Measurements from ENCODE around the gene CIRBP.

Gene CIRBP

GRCh38 chr19:1269065-1269477 lies at the start of gene CIRBP:
CIRBP (plus strand) TSS chr19:1269332; CDS start chr19:1270934, 1,602 bp downstream.
- peak; percentile 99 for DNase-seq

DNA sequence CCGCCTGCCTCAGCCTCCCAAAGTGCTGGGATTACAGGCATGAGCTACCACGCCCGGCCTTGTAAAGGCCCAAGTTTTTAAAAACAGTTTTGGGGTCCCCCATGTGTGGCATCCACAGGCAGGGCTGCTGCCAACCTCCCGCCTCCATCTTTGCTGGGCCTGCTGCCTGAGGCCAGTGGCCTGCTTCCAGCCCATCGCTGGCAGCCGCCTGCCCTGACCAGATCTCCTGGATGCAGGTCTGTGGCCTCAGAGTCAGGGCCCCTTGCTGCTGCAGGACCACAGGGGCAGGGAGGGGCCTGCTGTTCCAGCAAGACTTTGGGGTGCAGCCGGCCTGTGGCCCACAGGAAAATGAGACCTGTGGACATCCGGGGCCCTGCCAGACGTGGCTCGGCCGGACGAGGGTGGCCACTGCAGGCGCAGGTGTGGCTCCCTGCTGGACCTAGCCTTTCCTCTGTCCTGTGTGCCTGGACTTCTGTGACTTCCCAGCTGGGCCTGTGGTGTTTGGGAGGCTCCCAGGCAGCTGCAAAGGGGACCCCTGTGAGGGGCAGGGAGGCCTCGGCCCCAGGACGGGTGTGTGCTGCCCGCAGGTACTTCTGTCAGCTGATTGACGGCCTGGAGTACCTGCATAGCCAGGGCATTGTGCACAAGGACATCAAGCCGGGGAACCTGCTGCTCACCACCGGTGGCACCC lies 49.2 kb upstream of the CIRBP start:
- DNase-seq = no peak

DNA sequence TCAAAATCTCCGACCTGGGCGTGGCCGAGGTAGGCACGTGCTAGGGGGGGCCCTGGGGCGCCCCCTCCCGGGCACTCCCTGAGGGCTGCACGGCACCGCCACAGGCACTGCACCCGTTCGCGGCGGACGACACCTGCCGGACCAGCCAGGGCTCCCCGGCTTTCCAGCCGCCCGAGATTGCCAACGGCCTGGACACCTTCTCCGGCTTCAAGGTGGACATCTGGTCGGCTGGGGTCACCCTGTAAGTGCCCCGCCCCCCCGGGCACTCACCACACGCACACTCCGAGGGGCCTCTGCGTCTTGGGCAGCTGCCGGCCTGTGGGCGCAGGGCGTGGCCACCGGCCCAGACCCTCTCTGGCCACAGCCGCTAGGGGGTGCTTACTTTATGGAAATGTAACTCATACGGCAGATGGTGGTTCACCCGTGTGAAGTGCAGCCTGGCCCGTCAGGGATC lies 48.6 kb upstream of the CIRBP start:
- no peak for DNase-seq

DNA sequence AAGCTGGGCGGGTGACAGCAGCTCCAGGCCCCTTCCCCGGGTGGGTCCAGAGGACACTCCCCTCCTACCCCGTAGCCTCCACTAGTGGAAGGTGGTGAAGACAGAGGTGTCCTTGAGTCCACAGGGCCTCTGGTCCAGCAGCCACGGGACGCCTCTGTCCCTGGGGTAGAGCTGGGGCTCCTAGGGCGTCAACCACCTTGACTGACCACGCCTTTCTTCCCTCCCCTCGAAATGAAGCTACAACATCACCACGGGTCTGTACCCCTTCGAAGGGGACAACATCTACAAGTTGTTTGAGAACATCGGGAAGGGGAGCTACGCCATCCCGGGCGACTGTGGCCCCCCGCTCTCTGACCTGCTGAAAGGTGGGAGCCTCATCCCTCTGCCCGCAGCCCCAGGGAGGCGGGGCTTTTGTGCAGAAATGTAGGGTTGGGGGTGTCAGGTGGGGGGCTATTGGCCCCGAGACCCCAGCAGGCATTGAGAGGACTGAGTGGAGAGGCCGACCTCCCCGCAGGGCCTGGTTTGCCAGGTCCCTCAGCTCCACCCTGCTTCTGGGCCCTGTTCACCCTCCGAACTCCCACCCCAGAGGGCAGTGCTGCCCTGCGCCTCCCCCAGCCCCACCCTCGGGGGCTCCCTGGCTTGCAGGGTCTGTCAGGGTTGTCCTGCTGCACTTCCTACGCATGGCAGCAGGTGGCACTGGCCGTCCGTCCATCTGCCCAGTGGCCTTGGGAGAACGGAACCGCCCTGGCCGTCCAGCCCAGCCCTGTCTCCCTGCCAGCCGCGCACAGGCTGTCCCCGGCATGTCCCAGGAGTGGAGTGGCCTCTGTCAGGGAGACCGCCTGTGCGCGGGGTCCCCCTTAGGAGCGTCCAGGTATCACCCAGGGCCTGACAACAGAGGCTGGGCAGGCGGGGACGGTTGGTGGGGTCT lies 47.9 kb upstream of the CIRBP start:
- DNase-seq = peak in 1 of 2 donors; percentile 47

- DNase-seq = no peak
Observed at GRCh38 chr19:1221904-1222255, 47.3 kb upstream of the CIRBP start.

- no peak for DNase-seq
Observed at GRCh38 chr19:1222394-1222793, 46.7 kb upstream of the CIRBP start.

DNA sequence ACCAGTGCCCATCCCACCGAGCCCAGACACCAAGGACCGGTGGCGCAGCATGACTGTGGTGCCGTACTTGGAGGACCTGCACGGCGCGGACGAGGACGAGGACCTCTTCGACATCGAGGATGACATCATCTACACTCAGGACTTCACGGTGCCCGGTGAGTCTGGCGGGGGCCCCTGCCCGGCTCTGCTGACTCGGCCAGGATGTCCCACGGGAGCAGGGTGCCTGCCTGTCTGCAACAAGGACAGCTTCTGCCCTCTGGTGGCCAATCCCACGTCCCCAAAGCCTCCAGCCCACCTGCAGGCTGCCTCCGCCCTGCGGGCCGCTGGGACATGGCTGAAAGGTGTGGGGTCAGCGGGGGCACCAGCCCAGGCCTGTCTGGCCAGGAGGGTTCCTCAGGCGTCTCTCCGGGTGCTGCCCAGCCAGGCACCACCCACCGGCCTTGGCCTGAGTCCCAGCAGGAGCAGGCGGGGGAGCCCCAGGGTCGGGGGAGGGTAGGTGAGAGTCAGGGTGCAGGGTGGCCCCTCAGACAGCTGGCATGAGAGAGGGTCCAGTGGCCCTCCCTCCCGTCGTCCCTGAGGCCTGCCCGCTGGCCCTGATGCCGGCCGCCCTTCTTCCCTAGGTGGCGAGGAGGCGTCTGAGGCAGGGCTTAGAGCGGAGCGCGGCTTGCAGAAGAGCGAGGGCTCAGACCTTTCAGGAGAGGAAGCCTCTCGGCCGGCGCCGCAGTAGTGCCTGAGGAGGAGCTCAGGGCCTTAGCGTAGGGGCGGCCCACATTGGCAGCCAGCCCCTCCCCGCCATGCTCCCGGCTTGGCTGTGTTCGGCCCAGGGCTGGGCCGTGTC lies 45.9 kb upstream of the CIRBP start:
- DNase-seq = no peak

DNA sequence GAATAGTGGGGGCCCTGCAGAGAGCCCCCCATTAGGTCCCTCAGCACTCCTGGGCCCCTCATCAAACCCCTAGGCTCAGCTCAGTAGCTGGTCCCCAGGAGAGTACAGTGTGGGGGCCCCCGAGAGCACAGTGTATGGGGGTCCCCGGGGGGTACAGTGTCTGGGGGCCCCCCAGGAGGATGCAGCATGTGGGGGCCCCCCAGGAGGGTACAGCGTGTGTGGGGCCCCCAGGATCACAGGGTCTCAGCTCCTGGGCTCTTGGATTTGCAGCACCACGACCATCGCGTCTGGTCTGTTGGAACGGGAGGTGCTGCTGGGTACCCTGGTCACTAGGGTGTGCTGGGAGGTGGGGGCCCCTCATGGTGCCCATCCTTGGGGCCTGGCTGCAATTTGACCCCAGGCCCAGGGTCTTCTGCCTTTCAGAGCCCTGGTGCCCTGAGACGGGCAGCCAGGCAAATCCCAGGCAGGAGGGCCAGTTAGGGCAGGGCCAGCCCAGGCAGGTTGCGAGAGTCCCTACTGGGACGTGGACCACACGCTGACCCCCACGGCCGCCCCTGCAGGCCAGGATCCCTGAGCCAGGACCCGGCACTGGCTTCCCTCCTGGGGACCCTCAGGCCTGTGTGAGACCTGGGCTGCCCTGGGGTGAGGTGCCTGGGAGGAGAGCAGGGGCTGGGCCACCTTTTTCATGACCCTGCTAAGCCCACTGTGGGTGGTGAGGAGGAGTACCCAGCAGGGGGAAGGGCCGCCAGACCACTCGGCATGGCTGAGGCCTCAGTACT lies 44.9 kb upstream of the CIRBP start:
- DNase-seq = no peak

GRCh38 chr19:1224847-1225246 lies 44.3 kb upstream of the CIRBP start:
- DNase-seq = no peak

GRCh38 chr19:1225440-1226226 lies 43.5 kb upstream of the CIRBP start:
- peak in 1 of 2 donors; percentile 58 for DNase-seq

DNA sequence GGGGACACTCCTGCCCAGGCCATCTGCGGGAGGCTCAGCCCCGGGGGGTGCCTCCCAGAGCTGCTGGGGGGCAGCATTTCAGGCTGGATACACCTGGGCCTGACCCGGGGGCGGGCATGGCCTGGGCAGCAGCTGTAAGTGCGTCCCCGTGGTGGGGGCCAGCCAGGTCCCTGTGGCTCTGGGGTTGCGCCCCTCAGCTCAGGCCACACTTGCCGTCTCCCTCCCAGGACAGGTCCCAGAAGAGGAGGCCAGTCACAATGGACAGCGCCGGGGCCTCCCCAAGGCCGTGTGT lies 43.0 kb upstream of the CIRBP start:
- no peak for DNase-seq

DNA sequence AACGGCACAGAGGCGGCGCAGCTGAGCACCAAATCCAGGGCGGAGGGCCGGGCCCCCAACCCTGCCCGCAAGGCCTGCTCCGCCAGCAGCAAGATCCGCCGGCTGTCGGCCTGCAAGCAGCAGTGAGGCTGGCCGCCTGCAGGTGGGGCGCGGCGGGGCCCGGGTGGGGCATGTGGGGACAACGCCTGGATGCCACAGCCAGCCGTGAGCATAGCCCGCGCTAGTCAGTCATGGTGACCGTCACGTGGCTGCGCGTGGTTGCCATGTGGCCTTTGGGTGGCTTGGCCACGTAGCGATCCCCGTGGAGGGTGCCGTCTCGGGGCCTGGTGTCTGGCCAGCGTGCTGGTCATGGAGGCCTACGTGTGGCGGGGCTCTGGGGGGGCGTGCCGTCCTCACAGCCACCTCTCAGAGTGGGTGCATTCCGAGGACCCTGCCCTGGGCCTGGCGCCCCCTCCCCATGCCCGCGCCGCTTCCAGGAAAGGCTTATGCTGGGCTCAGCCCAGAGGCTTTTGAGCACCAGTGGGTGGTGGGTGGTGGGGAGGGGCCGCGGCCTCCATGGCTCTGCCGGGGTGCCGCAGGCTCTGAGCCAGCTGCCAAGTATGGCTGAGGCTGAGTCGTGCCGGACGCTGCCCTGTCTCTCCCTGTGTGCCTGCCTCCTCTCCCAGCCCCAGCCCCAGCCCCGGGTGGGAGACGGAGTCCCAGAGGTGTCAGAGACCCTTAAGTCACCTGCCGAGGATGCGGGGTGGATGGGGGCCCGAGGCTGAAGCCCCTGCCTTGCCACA lies 42.4 kb upstream of the CIRBP start:
- no peak for DNase-seq

DNA sequence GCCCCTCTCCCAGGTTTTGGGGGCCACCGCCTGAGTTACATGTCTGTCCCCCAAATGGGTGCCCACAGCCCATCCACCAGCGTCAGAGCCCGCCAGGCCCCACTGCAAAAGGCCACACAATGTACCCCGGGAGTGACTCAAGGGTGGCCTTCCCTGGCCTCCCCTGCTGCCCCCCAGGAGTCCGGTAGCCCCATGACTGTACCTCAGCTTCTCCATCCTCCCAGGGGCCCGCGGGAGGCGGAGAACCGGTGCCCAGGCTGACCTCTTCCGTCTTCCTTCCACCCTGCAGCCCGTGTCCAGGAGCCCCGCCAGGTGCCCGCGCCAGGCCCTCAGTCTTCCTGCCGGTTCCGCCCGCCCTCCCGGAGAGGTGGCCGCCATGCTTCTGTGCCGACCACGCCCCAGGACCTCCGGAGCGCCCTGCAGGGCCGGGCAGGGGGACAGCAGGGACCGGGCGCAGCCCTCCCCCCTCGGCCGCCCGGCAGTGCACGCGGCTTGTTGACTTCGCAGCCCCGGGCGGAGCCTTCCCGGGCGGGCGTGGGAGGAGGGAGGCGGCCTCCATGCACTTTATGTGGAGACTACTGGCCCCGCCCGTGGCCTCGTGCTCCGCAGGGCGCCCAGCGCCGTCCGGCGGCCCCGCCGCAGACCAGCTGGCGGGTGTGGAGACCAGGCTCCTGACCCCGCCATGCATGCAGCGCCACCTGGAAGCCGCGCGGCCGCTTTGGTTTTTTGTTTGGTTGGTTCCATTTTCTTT lies 41.7 kb upstream of the CIRBP start:
- DNase-seq = no peak

DNA sequence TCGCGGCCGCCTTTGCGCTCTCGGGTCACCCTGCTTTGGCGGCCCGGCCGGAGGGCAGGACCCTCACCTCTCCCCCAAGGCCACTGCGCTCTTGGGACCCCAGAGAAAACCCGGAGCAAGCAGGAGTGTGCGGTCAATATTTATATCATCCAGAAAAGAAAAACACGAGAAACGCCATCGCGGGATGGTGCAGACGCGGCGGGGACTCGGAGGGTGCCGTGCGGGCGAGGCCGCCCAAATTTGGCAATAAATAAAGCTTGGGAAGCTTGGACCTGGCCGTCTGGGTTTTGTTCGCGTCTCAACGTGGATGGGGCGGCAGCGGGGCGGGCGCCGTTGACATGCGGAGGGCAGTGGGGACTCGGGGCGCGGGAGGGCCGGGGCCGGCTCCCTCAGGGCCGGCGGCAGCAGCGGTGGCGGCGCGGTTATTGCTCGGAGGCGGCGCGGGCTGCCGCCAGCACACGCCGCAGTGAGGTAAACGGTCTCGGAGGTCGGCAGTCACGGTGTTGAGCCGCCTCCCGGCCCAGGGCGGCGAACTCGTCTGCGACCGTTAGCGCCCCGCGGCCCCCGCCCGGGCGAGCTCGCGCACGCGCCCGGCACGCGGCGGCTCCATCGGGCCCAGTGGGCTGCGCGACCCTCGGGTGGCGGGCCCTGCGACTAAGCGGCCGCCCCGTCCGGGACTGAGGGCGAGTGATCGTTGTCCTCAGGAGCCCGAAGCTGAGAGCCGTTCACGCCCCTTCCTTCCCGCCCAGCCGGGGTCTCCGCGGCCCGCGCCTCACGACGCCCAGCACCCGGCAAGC lies 40.8 kb upstream of the CIRBP start:
- DNase-seq = no peak

- no peak for DNase-seq
Observed at GRCh38 chr19:1229056-1229923, 39.8 kb upstream of the CIRBP start.

- no peak for DNase-seq
Observed at GRCh38 chr19:1229924-1230782, 39.0 kb upstream of the CIRBP start.

DNA sequence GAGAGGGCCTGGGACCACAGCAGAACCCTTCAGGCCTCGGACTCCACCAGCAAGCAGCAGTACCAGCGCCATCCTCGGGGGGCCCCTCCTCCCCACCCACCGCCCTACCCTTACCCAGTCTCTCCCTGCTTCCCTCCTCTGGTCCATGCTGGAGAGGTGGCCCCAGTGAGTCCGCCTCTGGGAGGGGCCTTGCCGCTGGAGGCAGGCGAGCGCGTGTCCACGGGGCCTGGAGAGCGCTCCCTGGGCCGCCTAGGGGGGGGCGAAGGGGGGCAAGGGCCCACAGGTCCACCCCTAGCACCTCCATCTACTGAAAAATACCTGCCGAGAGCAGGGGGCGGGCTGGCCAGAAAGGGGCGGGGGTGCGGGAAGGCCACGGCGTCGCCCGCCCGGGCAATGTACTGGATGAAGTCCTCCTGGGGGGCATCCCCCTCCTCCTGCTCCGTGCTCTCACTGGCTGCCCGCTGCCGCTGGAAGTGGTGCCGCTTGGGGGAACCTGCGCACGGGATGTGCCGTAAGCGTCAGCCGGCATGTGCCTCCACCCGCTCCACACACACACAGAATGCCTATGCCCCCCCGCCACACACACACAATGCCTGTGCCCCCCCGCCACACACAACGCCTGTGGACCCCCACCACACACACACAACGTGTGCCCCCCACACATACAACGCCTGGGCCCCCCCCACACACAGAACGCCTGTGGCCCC lies 38.2 kb upstream of the CIRBP start:
- DNase-seq = no peak

All from inflammatory macrophage treated with lipopolysaccharide for 1 hour (primary cell).